Adrenal gland (tissue), 5 donors: ENCODE data around the gene ARL5C.

Experiments used
- POLR2A ChIP-seq, 2 donors: fragments of 450-650 bp; IDR thresholded peaks; one replicate each; pipeline ENCODE4 v1.6.1; 2017; ENCODE audit warnings: antibody characterized with exemption in 2 of 2, mild to moderate bottlenecking in 2 of 2, moderate library complexity in 1 of 2
- TF ChIP-seq, protein P1 (sequence below), 6 experiments: fragments of 450-650 bp in 4 of 6; fragments of 200-600 bp in 2 of 6; sonication (generic) in 1 of 6; IDR thresholded peaks; 1 replicate in 5 of 6; 2 replicates in 1 of 6; pipeline versions ENCODE4 v1.5.1 to v1.8.0; 2016 to 2021; ENCODE audit warnings: antibody characterized with exemption in 6 of 6, mild to moderate bottlenecking in 2 of 6, moderate library complexity in 1 of 6
- donor health status: DM: no; HTN: no; CAD: no.

DNA sequence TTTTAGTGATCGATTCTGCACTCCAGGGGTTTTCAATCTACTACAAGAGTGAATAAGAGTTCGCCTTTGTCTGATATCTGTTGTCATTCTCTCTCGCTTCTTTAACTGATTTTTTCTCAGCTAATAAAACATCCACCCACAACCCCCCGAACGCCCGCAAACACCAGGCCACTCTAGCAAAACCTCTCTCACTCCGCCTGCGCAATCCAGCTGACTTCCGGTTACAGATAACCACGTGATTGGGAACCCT is 33.8 kb upstream of the ARL5C start:
- TF ChIP-seq POLR2A (IDR thresholded peaks at IDR 0.05) = peak in 1 of 2 donors; percentile 70
- TF ChIP-seq, protein P1, sequence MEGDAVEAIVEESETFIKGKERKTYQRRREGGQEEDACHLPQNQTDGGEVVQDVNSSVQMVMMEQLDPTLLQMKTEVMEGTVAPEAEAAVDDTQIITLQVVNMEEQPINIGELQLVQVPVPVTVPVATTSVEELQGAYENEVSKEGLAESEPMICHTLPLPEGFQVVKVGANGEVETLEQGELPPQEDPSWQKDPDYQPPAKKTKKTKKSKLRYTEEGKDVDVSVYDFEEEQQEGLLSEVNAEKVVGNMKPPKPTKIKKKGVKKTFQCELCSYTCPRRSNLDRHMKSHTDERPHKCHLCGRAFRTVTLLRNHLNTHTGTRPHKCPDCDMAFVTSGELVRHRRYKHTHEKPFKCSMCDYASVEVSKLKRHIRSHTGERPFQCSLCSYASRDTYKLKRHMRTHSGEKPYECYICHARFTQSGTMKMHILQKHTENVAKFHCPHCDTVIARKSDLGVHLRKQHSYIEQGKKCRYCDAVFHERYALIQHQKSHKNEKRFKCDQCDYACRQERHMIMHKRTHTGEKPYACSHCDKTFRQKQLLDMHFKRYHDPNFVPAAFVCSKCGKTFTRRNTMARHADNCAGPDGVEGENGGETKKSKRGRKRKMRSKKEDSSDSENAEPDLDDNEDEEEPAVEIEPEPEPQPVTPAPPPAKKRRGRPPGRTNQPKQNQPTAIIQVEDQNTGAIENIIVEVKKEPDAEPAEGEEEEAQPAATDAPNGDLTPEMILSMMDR (IDR thresholded peaks at IDR 0.05) = no peak
